GM18951 (cell line): ENCODE data around the gene YAF2.

Experiments
- POLR2A ChIP-seq: IDR thresholded peaks from 4 replicates; pipeline ENCODE4 v1.6.1; 2011; ENCODE audit warnings: mild to moderate bottlenecking; ENCODE audit not compliant: insufficient read length, insufficient read depth; ENCODE audit errors: extremely low read depth
- in situ Hi-C: fragments of 300-500 bp; cut with MboI; formaldehyde crosslinking; loops from one replicate; pipeline ENCODE4 v1.12.0; 2022; ENCODE audit warnings: low sequenced_read_pairs, mixed read lengths, inconsistent platforms; ENCODE audit not compliant: unreplicated experiment

YAF2 gene

GRCh38 chr12:42238240-42239140, at the start of gene YAF2:
YAF2 (minus strand) TSS chr12:42238248; CDS start chr12:42238180, 68 bp downstream.
- TF ChIP-seq POLR2A, result peak; percentile 90
- in situ Hi-C loops, result no loop called here

GRCh38 chr12:42286741-42287140, 48.7 kb upstream of the YAF2 start:
- no peak for TF ChIP-seq POLR2A
- in situ Hi-C loops, result no loop called here

- TF ChIP-seq POLR2A, result no peak
- in situ Hi-C loops, result no loop called here
Observed at GRCh38 chr12:42285431-42285830, 47.4 kb upstream of the YAF2 start.

GRCh38 chr12:42284876-42285275, 46.8 kb upstream of the YAF2 start:
- in situ Hi-C loops, result no loop called here
- TF ChIP-seq POLR2A, result no peak

GRCh38 chr12:42284157-42284556, 46.1 kb upstream of the YAF2 start:
- in situ Hi-C loops, result no loop called here
- no peak for TF ChIP-seq POLR2A

GRCh38 chr12:42283739-42284138, 45.7 kb upstream of the YAF2 start:
- no peak for TF ChIP-seq POLR2A
- in situ Hi-C loops, result no loop called here

GRCh38 chr12:42282294-42282693, 44.2 kb upstream of the YAF2 start:
- in situ Hi-C loops, result no loop called here
- no peak for TF ChIP-seq POLR2A

- TF ChIP-seq POLR2A, result no peak
- in situ Hi-C loops, result no loop called here
Observed at GRCh38 chr12:42281844-42282243, 43.8 kb upstream of the YAF2 start.

GRCh38 chr12:42281278-42281677, 43.2 kb upstream of the YAF2 start:
- in situ Hi-C loops, result no loop called here
- no peak for TF ChIP-seq POLR2A

- no peak for TF ChIP-seq POLR2A
- in situ Hi-C loops, result no loop called here
Observed at GRCh38 chr12:42278128-42278510, 40.1 kb upstream of the YAF2 start.

- no peak for TF ChIP-seq POLR2A
- in situ Hi-C loops, result no loop called here
Observed at GRCh38 chr12:42277396-42278127, 39.5 kb upstream of the YAF2 start.

- TF ChIP-seq POLR2A, result no peak
- in situ Hi-C loops, result no loop called here
Observed at GRCh38 chr12:42275499-42275898, 37.5 kb upstream of the YAF2 start.

- no peak for TF ChIP-seq POLR2A
- in situ Hi-C loops, result no loop called here
Observed at GRCh38 chr12:42273706-42274105, 35.7 kb upstream of the YAF2 start.

GRCh38 chr12:42270596-42270995, 32.5 kb upstream of the YAF2 start:
- in situ Hi-C loops, result no loop called here
- TF ChIP-seq POLR2A, result no peak
